Measurements from ENCODE around the gene KIF4A. TPM values are rescaled to one million over a fixed set of nuclear protein-coding genes. Genes with fewer than 3 reads are reported as not detected.

Gene KIF4A
- total RNA-seq, 4 donors from 2014 or later, result 2.5 to 11.0 (median 4.4) TPM

DNA sequence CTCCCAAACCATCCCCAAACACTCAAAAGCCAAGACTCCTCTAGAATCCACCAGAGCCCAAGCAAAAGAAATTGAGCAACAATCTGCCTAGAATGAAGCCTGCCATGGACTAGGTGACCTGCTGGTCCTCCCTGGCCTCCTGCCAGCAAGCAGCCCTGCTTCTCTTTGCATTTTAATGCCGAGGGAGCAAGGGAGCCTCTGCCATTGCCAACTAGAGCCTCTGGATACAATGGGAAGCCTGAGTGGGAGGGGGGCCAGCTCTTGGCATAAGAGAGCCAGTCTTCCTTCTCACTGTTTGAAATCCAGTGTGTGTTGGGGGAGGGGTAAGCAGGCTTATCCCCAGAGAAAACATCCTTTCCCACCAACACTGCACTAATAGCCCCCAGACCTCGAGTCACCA is 131.7 kb downstream of the KIF4A start:
- H3K27me3 ChIP-seq, result no peaks in the 10 kb centered on the region
- TF ChIP-seq, protein P1, sequence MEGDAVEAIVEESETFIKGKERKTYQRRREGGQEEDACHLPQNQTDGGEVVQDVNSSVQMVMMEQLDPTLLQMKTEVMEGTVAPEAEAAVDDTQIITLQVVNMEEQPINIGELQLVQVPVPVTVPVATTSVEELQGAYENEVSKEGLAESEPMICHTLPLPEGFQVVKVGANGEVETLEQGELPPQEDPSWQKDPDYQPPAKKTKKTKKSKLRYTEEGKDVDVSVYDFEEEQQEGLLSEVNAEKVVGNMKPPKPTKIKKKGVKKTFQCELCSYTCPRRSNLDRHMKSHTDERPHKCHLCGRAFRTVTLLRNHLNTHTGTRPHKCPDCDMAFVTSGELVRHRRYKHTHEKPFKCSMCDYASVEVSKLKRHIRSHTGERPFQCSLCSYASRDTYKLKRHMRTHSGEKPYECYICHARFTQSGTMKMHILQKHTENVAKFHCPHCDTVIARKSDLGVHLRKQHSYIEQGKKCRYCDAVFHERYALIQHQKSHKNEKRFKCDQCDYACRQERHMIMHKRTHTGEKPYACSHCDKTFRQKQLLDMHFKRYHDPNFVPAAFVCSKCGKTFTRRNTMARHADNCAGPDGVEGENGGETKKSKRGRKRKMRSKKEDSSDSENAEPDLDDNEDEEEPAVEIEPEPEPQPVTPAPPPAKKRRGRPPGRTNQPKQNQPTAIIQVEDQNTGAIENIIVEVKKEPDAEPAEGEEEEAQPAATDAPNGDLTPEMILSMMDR (IDR thresholded peaks at IDR 0.05), result no peak
- TF ChIP-seq POLR2A (IDR thresholded peaks at IDR 0.05), result no peak
- intact Hi-C loops (cut with DNase I), result no loop called here
- no peaks in the 10 kb centered on the region for H3K36me3 ChIP-seq
- WGBS, 2 donors, result 40% methylated on average over 1 of the region's 2 CpGs; no CpG with 5 or more reads in 1 of the 2 donors
- H3K27ac ChIP-seq, result no peak overlapping the region
- H3K9me3 ChIP-seq, result no peaks in the 10 kb centered on the region
- no peak for DNase-seq
- no peak overlapping the region for H3K4me3 ChIP-seq
- H3K4me1 ChIP-seq, result peaks cover 0 to 15% (median 0%) of the 10 kb centered on the region in 3 donors

DNA sequence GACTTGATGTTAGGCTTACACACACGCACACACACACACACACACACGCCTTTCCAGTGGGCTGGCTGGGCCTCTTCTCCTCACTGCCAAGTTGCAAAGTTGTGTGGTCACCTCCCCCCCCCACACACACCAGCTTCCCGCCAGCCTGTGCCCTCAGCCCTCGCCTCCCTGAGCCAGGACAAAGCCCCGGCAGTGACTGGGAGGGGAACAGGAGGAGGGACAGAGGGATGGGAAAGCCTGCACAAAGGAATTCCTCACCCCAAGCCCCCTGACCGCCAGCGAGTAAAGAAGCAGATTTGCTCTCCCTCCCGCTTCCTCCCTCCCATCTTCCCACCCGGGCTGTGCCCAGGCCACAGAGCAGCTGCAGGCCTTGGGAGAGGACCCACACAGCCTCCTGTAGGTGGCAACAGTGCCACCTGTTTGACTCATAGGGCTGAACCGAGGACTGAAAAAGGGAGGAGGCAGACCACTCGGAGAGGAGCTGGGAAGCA is 133.0 kb downstream of the KIF4A start, which contains the start of gene GDPD2:
GDPD2 (plus strand) TSS at position 464 of the 491 bp plus-strand sequence. CDS start 1,671 bp downstream, outside the sequence.
- no peaks in the 10 kb centered on the region for H3K36me3 ChIP-seq
- no peak within 1 kb of the TSS for H3K27ac ChIP-seq
- TF ChIP-seq, protein P1 (IDR thresholded peaks at IDR 0.05), result peak in 2 of 6 experiments; percentile 17 to 42
- no peak for TF ChIP-seq POLR2A (IDR thresholded peaks at IDR 0.05)
- H3K4me3 ChIP-seq, result no peak within 1 kb of the TSS
- H3K4me1 ChIP-seq, result peaks cover 0 to 15% (median 0%) of the 10 kb centered on the region in 3 donors
- no peaks in the 10 kb centered on the region for H3K27me3 ChIP-seq
- intact Hi-C loops (cut with DNase I), result no loop called here
- H3K9me3 ChIP-seq, result no peaks in the 10 kb centered on the region
- no peak for DNase-seq
- no CpG with 5 or more reads among the region's 11 CpGs for WGBS, 2 donors

DNA sequence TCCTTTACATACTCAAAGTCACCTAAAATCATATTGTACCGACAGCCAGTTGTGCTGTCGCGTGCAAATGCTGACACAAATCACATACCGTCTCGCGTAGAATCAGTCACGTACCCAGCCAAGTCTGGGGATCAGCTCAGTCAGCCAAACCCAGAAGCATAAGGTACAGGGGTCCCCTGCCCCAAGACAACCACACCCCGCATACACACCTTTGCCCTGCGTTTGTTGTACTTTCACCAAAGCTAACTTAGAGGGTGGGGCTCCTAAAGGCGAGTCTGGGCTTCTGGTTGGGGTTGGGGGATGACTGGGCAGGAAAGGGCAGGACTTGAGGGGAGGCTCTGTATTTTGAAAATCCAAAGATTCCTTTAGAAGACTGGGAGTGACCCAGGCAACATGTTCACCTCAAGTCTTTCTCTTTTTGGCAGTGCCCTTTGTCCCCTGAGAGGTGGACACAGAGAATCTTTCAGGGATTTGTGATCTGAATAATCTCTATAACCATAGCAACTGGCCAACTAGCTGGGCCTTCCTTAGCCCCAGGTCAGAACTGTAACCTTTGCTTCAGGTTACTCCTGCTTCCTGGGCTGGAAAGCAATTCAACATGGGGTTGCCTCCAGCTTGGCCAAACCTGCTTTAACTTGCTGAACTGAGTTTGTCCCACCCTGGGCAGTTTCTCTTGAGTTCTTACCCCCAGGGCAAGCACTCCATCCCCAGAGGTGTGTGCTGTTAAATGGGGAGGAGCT is 134.2 kb downstream of the KIF4A start:
- H3K4me3 ChIP-seq, result no peak overlapping the region
- no peaks in the 10 kb centered on the region for H3K27me3 ChIP-seq
- 56% methylated on average over 4 of the region's 10 CpGs; no CpG with 5 or more reads in 1 of the 2 donors for WGBS, 2 donors
- H3K27ac ChIP-seq, result no peak overlapping the region
- peaks cover 0 to 15% (median 0%) of the 10 kb centered on the region in 3 donors for H3K4me1 ChIP-seq
- no peak for DNase-seq
- intact Hi-C loops (cut with DNase I), result no loop called here
- TF ChIP-seq POLR2A (IDR thresholded peaks at IDR 0.05), result no peak
- TF ChIP-seq, protein P1 (IDR thresholded peaks at IDR 0.05), result no peak
- H3K36me3 ChIP-seq, result no peaks in the 10 kb centered on the region
- H3K9me3 ChIP-seq, result no peaks in the 10 kb centered on the region

DNA sequence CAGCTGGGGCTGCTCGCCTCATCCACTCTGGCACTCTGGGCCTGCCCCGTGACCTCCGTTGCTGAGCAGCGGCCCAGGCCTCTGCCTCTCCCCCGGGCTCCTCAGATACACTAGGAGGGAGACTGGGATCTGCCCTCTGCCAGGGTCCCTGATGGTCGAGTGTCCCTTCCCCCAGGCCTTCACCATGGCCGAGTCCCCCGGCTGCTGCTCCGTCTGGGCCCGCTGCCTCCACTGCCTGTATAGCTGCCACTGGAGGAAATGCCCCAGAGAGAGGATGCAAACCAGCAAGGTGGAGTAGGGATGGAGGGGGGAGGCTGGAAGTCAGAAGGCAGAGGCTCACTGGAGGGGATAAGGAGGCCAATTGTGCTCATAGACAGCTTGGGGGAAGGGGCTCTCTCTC is 134.9 kb downstream of the KIF4A start:
- WGBS, 2 donors, result 90 to 93% methylated on average over 3 to 4 of the region's 10 CpGs
- Histone ChIP-seq H3K9me3 (no peaks in the 10 kb centered on the region), H3K36me3 (no peaks in the 10 kb centered on the region), H3K27ac (no peak overlapping the region), H3K4me3 (no peak overlapping the region), H3K27me3 (no peaks in the 10 kb centered on the region), H3K4me1 (peaks cover 0 to 15% (median 0%) of the 10 kb centered on the region in 3 donors)
- TF ChIP-seq, protein P1 (IDR thresholded peaks at IDR 0.05), result no peak
- no peak for DNase-seq
- intact Hi-C loops (cut with DNase I), result no loop called here
